Gastrocnemius medialis (tissue), 4 donors: Measurements from ENCODE around the gene OCLN. TPM values are rescaled to one million over a fixed set of nuclear protein-coding genes. Genes with fewer than 3 reads are reported as not detected.
"Not testable (repeated sequence)": the region's sequence is repeated elsewhere in the genome, so short reads cannot be mapped to it uniquely, and the experiment has no call there.

ENCODE experiments used
- ATAC-seq, 2 donors: fragments of 150-250 bp; one replicate each; pipeline ENCODE4 v1.9.1; 2016
- DNase-seq, 2 donors: peaks; one replicate each; pipeline ENCODE4 v3.0.0-alpha.2; 2019
- H3K27ac ChIP-seq, 4 donors: fragments of 200-600 bp; sonication (generic); 1 replicate in 1 of 4; 2 replicates in 3 of 4; pipeline ENCODE4 v1.5.1; 2016 to 2018; ENCODE audit warnings: mild to moderate bottlenecking in 2 of 4, moderate library complexity in 1 of 4
- H3K27me3 ChIP-seq, 3 donors: fragments of 200-600 bp; sonication (generic) in 2 of 3; 1 replicate in 1 of 3; 2 replicates in 2 of 3; pipeline versions ENCODE4 v1.5.1 to v1.6.0; 2016 to 2019; ENCODE audit warnings: mild to moderate bottlenecking in 1 of 3, moderate library complexity in 1 of 3
- H3K36me3 ChIP-seq, 2 donors: fragments of 200-600 bp; sonication (generic) in 1 of 2; one replicate each; pipeline ENCODE4 v1.5.1; 2017 to 2018
- H3K4me1 ChIP-seq, 2 donors: fragments of 200-600 bp; sonication (generic) in 1 of 2; one replicate each; pipeline ENCODE4 v1.5.1; 2016 to 2017; ENCODE audit warnings: mild to moderate bottlenecking in 2 of 2
- H3K4me3 ChIP-seq, 4 donors: fragments of 200-600 bp; sonication (generic) in 3 of 4; 1 replicate in 1 of 4; 2 replicates in 3 of 4; pipeline ENCODE4 v1.5.1; 2016 to 2019; ENCODE audit warnings: mild to moderate bottlenecking in 2 of 4
- H3K9me3 ChIP-seq, 3 donors: fragments of 200-600 bp; sonication (generic) in 2 of 3; 1 replicate in 1 of 3; 2 replicates in 2 of 3; pipeline ENCODE4 v1.5.1; 2016 to 2019
- POLR2A ChIP-seq, 2 donors: fragments of 450-650 bp; IDR thresholded peaks; one replicate each; pipeline ENCODE4 v1.6.1; 2017; ENCODE audit warnings: antibody characterized with exemption in 2 of 2, mild to moderate bottlenecking in 2 of 2, moderate library complexity in 2 of 2
- in situ Hi-C, 4 donors: fragments of 200-750 bp; cut with MboI; loops; one replicate each; pipeline versions ENCODE4 v1.15.0 to v1.8.0; 2017; ENCODE audit warnings: low sequenced_read_pairs in 4 of 4
- intact Hi-C: fragments of 100-400 bp; cut with DNase I; formaldehyde crosslinking; loops from one replicate; pipeline ENCODE4 v1.15.1; 2023; ENCODE audit warnings: low total_unique reads
- total RNA-seq, 4 donors: library from RNA; depleted of rRNA; stranded (reverse); fragments of >200 nt; gene quantifications; one replicate each; pipeline versions ENCODE4 v1.1.0 to v1.2.3, GENCODE V29; 2016
- TF ChIP-seq, protein P1 (sequence below), 5 experiments: fragments of 450-650 bp in 3 of 5; fragments of 200-600 bp in 2 of 5; sonication (generic) in 2 of 5; IDR thresholded peaks in 4 of 5; conservative IDR thresholded peaks in 1 of 5; 1 replicate in 4 of 5; 2 replicates in 1 of 5; pipeline ENCODE4 v1.5.1; 2016 to 2019; ENCODE audit warnings: antibody characterized with exemption in 5 of 5, mild to moderate bottlenecking in 3 of 5, moderate library complexity in 3 of 5

Gene OCLN
- total RNA-seq, 4 donors from 2014 or later: 0.39 to 0.87 (median 0.62) TPM

DNA sequence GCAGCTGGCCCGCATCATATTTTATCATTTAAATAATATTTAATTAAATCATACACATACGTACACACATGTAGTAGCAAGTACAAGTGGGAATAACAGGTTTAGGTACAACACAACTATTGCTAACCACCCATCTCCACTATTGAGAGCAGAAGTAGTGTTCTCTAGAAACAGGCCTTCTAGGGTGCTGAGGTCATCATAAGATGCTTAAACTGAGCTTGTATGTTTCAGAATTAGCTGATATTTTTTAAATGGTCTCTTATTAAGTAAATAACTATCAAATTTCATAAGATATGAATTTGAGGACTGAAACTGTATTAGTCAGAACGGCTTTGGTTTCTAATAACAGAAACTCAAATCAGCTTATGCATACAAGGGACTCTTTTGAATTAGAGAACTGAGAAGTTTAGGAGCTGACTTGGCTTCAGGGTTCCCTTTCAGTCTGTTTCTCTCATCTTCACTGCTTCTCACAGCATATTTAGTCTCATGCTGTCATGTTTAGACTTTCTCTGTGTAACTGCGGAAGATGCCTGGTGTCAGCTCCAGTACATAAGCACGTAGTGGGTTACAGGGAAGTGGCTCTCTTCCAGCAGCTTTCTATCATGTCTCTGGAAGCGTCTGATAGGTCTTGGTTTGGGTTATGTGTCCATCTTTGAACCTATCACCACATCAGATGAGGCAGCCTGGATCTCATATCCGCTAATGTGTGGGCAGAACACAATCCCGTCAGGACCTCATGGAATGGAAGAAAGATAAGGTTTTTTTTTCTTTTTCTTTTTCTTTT lies 25.0 kb upstream of the OCLN start:
- H3K4me3 ChIP-seq: no peak overlapping the region
- ATAC-seq: no peak
- intact Hi-C loops: no loop called here

DNA sequence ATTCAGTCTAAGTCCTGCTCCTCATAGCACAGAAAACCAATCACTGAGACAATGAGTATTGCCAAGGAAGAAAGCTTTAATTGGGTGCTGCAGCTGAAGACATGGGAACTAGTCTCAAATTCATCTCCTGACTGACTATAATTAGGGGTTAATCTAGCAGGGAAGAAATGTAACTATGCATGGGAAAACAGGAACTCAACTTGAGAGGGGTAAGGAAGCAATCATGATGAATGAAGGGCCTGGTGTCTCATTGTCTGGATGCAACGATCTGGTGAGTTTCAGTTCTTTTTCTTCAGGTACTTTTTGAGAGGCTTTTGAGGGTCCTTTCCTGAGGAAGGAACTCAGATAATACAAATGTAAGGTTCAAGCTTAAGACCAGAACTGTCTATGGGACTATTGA lies 24.0 kb upstream of the OCLN start:
- H3K9me3 ChIP-seq: no peaks in the 10 kb centered on the region
- no peak for DNase-seq
- no peak for ATAC-seq
- H3K36me3 ChIP-seq: no peaks in the 10 kb centered on the region
- no peaks in the 10 kb centered on the region for H3K4me1 ChIP-seq
- intact Hi-C loops (no loop called here), in situ Hi-C loops (no loop called here)
- no peak overlapping the region for H3K27ac ChIP-seq
- TF ChIP-seq POLR2A (IDR thresholded peaks at IDR 0.05): no peak
- TF ChIP-seq, protein P1, sequence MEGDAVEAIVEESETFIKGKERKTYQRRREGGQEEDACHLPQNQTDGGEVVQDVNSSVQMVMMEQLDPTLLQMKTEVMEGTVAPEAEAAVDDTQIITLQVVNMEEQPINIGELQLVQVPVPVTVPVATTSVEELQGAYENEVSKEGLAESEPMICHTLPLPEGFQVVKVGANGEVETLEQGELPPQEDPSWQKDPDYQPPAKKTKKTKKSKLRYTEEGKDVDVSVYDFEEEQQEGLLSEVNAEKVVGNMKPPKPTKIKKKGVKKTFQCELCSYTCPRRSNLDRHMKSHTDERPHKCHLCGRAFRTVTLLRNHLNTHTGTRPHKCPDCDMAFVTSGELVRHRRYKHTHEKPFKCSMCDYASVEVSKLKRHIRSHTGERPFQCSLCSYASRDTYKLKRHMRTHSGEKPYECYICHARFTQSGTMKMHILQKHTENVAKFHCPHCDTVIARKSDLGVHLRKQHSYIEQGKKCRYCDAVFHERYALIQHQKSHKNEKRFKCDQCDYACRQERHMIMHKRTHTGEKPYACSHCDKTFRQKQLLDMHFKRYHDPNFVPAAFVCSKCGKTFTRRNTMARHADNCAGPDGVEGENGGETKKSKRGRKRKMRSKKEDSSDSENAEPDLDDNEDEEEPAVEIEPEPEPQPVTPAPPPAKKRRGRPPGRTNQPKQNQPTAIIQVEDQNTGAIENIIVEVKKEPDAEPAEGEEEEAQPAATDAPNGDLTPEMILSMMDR (IDR thresholded peaks at IDR 0.05 in 4 of 5, conservative IDR thresholded peaks at IDR 0.05 in 1 of 5): no peak
- no peak overlapping the region for H3K4me3 ChIP-seq
- H3K27me3 ChIP-seq: peaks cover 0 to 3% (median 0%) of the 10 kb centered on the region in 3 donors

More for the DNA sequence above, 25.0 kb upstream of the OCLN start:
- no peaks in the 10 kb centered on the region for H3K36me3 ChIP-seq
- H3K4me1 ChIP-seq: no peaks in the 10 kb centered on the region
- H3K27me3 ChIP-seq: peaks cover 0 to 3% (median 0%) of the 10 kb centered on the region in 3 donors
- DNase-seq: no peak
- in situ Hi-C loops: no loop called here
- no peaks in the 10 kb centered on the region for H3K9me3 ChIP-seq
- TF ChIP-seq, protein P1 (IDR thresholded peaks at IDR 0.05 in 4 of 5, conservative IDR thresholded peaks at IDR 0.05 in 1 of 5): no peak
- no peak for TF ChIP-seq POLR2A (IDR thresholded peaks at IDR 0.05)
- no peak overlapping the region for H3K27ac ChIP-seq

DNA sequence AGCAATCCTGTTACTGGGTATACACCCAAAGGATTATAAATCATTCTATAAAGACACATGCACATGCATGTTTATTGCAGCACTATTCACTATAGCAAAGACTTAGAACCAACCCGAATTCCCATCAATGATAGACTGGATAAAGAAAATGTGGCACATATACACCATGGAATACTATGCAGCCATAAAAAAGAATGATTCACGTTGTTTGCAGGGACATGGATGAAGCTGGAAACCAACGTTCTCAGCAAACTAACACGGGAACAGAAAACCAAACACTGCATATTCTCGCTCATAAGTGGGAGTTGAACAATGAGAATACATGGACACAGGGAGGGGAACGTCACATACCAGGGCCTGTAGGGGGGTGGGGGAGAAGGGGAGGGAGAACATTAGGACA lies 21.1 kb upstream of the OCLN start:
- not testable (repeated sequence) for H3K27ac ChIP-seq, ATAC-seq

DNA sequence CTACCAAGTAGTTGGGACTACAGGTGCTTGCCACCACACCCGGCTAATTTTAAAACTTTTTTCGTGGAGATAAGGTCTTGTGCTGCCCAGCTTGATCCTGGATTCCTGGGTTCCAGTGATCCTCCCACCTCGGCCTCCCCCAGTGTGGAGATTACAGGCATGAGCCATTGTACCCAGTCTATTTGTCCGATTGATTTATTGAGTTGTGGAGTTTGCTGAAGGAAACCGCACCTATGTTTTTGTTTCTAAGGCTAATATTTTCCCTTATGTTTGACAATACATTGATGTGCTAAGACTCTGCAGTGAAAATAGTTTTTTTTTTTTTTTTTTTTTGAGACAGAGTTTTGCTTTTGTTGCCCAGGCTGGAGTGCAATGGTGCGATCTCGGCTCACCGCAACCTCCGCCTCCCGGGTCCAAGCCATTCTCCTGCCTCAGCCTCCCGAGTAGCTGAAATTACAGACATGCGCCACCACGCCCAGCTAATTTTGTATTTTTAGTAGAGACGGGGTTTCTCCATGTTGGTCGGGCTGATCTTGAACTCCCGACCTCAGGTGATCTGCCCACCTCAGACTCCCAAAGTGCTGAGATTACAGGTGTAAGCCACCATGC lies 20.0 kb upstream of the OCLN start:
- H3K36me3 ChIP-seq, intact Hi-C loops, H3K27ac ChIP-seq, H3K9me3 ChIP-seq, ATAC-seq, H3K4me3 ChIP-seq, in situ Hi-C loops, H3K27me3 ChIP-seq, DNase-seq, H3K4me1 ChIP-seq: not testable (repeated sequence)

More for the DNA sequence above, 21.1 kb upstream of the OCLN start:
- H3K27me3 ChIP-seq, H3K36me3 ChIP-seq, intact Hi-C loops, H3K4me3 ChIP-seq, in situ Hi-C loops, H3K9me3 ChIP-seq, DNase-seq, H3K4me1 ChIP-seq: not testable (repeated sequence)

DNA sequence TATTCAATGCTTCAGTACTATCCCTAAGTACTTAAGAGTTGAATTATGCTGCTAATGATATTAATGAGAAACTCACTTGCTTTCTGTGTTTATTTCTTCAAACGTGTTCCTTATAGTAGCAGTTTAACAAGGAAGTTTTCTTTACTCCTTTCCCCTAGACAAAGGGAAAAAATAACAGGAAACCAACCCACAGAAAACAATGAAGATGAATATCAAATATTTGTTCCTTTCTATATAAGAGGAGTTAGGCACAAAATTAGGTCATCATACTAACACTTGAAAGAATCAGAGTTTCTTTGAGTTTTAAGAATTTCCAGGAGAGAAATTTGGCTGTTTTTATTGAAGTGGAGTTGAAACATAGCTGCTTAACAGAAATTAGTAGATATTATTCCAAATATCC lies 15.4 kb upstream of the OCLN start:
- H3K9me3 ChIP-seq: no peaks in the 10 kb centered on the region
- ATAC-seq (no peak), DNase-seq (no peak)
- no peaks in the 10 kb centered on the region for H3K4me1 ChIP-seq
- H3K27me3 ChIP-seq: no peaks in the 10 kb centered on the region
- no peak overlapping the region for H3K27ac ChIP-seq
- intact Hi-C loops: no loop called here
- TF ChIP-seq, protein P1 (IDR thresholded peaks at IDR 0.05 in 4 of 5, conservative IDR thresholded peaks at IDR 0.05 in 1 of 5): no peak
- no peak for TF ChIP-seq POLR2A (IDR thresholded peaks at IDR 0.05)
- no peaks in the 10 kb centered on the region for H3K36me3 ChIP-seq
- in situ Hi-C loops: no loop called here
- H3K4me3 ChIP-seq: no peak overlapping the region

DNA sequence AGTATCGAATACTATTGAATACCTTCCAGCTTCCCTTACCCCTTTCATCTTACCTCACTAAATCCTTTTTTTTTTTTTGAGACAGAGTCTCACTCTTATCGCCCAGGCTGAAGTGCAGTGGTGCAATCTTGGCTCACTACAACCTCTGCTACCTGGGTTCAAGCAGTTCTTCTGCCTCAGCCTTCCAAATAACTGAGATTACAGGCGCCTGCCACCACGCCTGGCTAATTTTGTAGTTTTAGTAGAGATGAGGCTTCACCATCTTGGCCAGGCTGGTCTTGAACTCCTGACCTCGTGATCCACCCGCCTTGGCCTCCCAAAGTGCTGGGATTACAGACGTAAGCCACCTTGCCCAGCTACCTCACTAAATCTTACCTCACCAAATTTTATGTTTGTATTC lies 14.3 kb upstream of the OCLN start:
- H3K4me3 ChIP-seq, H3K27me3 ChIP-seq, DNase-seq, H3K4me1 ChIP-seq, intact Hi-C loops, in situ Hi-C loops, H3K36me3 ChIP-seq, H3K9me3 ChIP-seq, ATAC-seq, H3K27ac ChIP-seq: not testable (repeated sequence)
